CD4-positive, alpha-beta T cell treated with Interleukin-6 for 4 hours (primary cell): Measurements from ENCODE around the gene SNX25.

Experiments used
- DNase-seq: peaks from one replicate; pipeline ENCODE4 v3.0.0-alpha.2; 2020; ENCODE audit warnings: mixed read lengths

The SNX25 gene

GRCh38 chr4:185269286-185269685 is 59.9 kb downstream of the SNX25 start:
- no peak for DNase-seq

- DNase-seq = no peak
Observed at GRCh38 chr4:185270037-185270436, 60.6 kb downstream of the SNX25 start.

- DNase-seq = no peak
Observed at GRCh38 chr4:185270885-185271284, 61.5 kb downstream of the SNX25 start.

GRCh38 chr4:185272245-185272644 is 62.8 kb downstream of the SNX25 start:
- DNase-seq = no peak

- no peak for DNase-seq
Observed at GRCh38 chr4:185275501-185275900, 66.1 kb downstream of the SNX25 start.

GRCh38 chr4:185276036-185276435 is 66.6 kb downstream of the SNX25 start:
- no peak for DNase-seq

GRCh38 chr4:185278716-185279115 is 69.3 kb downstream of the SNX25 start:
- DNase-seq = no peak

- DNase-seq = no peak
Observed at GRCh38 chr4:185280608-185281007, 71.2 kb downstream of the SNX25 start.

- DNase-seq = no peak
Observed at GRCh38 chr4:185282968-185283367, 73.6 kb downstream of the SNX25 start.

GRCh38 chr4:185283723-185284122 is 74.3 kb downstream of the SNX25 start:
- DNase-seq = no peak

- no peak for DNase-seq
Observed at GRCh38 chr4:185285632-185286393, 76.4 kb downstream of the SNX25 start.

GRCh38 chr4:185286571-185286970 is 77.2 kb downstream of the SNX25 start:
- no peak for DNase-seq

- DNase-seq = no peak
Observed at GRCh38 chr4:185287031-185287430, 77.6 kb downstream of the SNX25 start.

- no peak for DNase-seq
Observed at GRCh38 chr4:185290018-185290607, 80.7 kb downstream of the SNX25 start.

GRCh38 chr4:185290656-185291055 is 81.3 kb downstream of the SNX25 start:
- no peak for DNase-seq

GRCh38 chr4:185293202-185293601 is 83.8 kb downstream of the SNX25 start:
- no peak for DNase-seq

GRCh38 chr4:185296665-185297460 is 87.5 kb downstream of the SNX25 start:
- no peak for DNase-seq

GRCh38 chr4:185298728-185299430 is 89.5 kb downstream of the SNX25 start:
- no peak for DNase-seq

GRCh38 chr4:185304541-185304940 is 95.1 kb downstream of the SNX25 start:
- no peak for DNase-seq

GRCh38 chr4:185304944-185305690 is 95.7 kb downstream of the SNX25 start:
- DNase-seq = peak; percentile 40

- no peak for DNase-seq
Observed at GRCh38 chr4:185305979-185306442, 96.6 kb downstream of the SNX25 start.
